Measurements from ENCODE around the gene EFNA4.

DNA sequence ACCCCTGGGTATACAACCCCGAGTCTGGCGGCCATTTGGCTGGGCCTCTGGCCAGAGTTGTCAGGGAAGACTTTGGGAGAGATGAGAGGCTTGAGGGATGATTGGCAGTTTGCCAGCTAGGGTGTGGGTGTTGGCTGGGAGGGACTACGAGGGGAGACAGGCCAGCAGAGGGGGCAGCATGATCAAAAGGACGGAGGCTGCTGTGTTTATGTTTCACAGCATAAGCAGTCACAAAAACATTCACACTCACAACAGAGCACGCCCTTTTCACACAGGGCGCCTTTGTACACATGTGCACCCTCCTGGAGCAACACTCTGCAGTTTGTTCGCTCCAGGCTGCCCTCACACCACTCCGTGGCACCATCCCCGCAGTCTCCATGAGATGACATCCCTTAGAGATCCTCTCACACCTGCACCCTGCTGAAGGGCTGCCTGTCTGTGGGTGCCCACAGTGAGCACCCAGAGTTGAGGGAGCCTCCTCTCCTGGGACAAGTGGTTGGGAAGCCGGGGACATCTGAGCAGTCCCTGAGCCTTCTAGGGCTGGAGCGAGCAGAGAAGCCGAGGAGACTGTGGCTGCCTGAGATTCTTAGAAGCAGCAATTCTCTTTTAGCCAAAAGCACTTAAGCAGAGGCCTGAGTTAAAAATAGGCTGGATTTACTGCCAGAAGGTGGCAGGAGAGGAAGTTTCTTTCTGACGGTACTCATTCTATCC, 30.5 kb downstream of the EFNA4 start:
- TF ChIP-seq CTCF (IDR thresholded peaks at IDR 0.05) (peak; percentile 29), EZH2 (IDR thresholded peaks at IDR 0.05; ENCODE audit: borderline replicate concordance, insufficient read depth, low read depth, low read length, poor library complexity, severe bottlenecking) (no peak)
